ENCODE data around the gene MMAA. TPM values are rescaled to one million over a fixed set of nuclear protein-coding genes. Genes with fewer than 3 reads are reported as not detected.
A peak's percentile ranks its signal among the peaks of the same experiment; 100 is the strongest.
"Not testable (repeated sequence)": the region's sequence is repeated elsewhere in the genome, so short reads cannot be mapped to it uniquely, and the experiment has no call there.

The MMAA gene
- 0.56 and 1.6 TPM in 2 replicates for polyA plus RNA-seq (2014; cell fraction: cytosol; rRNA removed)
- 0.18 and 0.59 TPM in 2 replicates for polyA plus RNA-seq (2014; cell fraction: nucleus; rRNA removed)

- DNase-seq (ENCODE audit: low spot score): peak; percentile 89
Measured at GRCh38 chr4:145618932-145619638, at the start of gene MMAA. Gene MMAA (plus strand): TSS chr4:145619385. CDS start chr4:145639140, 19,755 bp downstream.

- DNase-seq (ENCODE audit: low spot score): not testable (repeated sequence)
Measured at GRCh38 chr4:145574546-145574945, 44.6 kb upstream of the MMAA start.

- DNase-seq (ENCODE audit: low spot score): no peak
Measured at GRCh38 chr4:145580906-145581305, 38.3 kb upstream of the MMAA start.

- DNase-seq (ENCODE audit: low spot score): no peak
Measured at GRCh38 chr4:145583191-145584055, 35.8 kb upstream of the MMAA start.

GRCh38 chr4:145587088-145587754 lies 32.0 kb upstream of the MMAA start:
- no peak for DNase-seq (ENCODE audit: low spot score)

DNA sequence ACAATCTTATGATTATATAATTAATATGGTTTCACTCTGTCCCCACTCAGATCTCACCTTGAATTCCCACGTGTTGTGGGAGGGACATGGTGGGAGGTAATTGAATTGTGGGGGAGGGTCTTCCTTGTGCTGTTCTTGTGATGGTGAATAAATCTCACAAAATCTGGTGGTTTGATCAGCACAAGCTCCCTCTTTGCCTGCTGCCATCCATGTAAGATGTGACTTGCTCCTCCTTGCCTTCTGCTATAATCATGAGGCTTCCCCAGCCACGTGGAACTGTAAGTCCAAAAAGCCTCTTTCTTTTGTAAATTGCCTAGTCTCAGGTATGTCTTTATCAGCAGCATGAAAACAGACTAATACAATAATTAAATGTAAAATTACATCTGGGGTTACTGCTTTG lies 29.8 kb upstream of the MMAA start:
- not testable (repeated sequence) for DNase-seq (ENCODE audit: low spot score)

DNA sequence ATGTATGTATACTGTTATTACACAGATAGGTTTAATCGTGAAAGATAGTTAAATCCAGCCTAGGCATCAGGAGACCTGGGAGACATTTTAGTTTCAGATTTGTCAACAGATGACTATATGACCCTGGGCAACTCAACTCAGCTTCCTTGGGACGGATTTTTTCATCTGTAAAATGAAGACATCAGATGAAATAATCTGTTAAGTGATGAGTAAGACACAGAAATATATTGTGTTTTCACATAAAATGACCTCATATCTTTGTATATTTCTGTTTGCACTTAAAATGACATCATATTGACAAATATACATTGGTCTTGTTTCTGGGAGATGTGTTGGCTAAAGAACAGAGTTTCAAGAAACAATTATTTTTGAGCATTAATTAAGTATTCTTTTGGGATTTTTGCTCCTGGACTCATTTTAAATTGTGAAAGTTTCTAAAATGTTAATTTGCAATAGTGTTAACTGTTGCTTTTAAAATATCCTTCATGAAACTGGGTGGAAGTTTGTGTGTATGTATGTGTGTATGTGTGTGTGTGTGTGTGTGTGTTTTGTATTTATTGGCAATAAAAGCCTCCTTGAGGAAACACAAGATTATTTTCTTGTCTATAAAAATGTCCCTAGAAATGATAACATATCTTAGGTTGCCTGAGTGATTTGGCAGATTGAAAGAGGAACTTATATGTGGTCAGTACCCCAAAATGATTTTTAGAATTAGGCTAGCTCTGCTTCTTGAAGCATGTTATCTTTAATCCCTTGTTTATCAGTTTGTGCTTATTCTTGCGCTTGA lies 29.1 kb upstream of the MMAA start:
- DNase-seq (ENCODE audit: low spot score): no peak

DNA sequence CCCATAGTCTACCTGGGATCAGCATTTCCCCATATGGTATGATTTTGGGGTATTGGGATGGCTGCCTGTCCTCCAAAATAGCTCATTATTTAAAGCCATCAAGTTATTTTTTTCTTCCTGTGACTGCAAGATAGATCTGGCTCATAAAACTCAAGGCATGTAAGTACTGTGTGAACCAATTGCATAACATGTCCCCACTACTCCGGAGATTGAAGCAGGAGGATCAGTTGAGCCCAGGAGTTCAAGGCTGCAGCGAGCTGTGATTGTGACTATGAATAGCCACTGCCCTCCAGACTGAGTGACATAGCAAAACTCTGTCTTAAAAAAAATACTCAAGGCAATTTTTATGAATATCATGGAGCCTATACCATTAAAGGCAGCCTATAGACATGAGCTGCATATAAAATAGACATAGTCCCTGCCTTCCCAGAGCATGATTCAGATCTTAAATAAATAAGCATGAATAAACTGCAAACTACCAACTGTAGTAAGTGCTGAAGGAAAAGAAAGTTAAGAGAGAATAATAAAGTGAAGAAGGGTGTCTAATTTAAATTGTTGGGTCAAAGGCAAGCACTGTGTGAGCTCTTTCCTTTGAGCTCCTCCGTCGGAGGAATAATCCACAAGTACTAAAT lies 16.9 kb upstream of the MMAA start:
- no peak for DNase-seq (ENCODE audit: low spot score)

DNA sequence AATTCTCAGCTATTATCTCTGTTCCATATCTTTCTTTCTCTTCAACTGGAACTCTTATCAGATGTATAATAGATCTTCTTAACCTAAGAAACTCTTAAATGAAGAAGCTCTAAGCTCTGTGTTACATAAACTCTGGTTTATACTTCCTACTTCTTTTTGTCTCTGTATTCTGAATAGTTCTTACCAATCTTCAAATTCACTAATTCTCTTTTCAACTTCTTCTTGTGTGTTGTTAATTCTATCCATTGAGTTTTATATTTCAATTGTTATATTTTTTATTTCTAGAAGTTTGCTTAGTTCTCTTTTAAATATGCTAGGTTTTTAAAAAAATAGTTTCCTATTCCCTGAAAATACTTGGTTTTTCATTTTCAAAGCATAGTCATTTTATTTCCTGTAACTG lies 13.2 kb upstream of the MMAA start:
- DNase-seq (ENCODE audit: low spot score): no peak

DNA sequence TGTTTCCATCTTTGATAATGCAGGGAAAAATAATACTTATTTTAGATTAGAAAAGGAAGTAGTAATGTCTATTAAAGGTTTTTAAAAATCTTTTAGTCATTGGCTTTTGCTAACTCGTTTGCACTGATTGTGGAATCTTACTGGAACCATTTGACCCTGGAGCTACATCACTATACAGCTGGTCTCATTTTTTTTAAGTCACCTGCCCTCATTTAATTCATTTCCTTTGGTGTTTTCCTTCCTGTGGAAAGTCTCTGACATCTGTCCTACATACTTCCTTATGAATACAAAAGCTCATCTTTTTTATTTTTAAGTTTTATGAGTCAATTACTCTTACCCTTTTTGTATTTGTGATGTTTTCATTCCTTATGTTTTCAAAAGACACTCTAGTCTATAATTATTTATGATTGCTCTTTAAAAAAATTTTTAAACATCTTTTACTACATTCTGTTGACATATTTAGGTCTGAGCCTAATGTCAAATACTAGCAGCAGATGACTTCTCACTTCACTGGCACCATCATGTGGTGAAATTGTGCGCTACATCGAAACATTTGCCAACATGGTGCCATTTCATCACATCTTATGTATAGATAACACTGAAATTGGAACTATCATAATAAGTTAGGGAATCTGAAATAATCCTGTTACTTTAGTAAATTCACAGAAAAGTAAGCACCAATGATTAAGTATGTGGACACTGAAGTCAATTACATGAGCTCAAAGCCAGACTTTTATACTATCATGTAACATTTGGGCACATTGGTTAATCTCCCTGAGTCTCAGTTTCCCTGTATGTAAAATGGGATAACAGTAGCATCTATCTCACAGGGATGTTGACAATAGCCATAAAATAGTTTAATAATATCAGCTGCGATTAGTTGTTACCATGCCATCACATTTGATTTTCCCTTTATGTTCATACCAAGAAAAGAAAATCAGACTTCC lies 9.4 kb upstream of the MMAA start:
- DNase-seq (ENCODE audit: low spot score): peak; percentile 51

DNA sequence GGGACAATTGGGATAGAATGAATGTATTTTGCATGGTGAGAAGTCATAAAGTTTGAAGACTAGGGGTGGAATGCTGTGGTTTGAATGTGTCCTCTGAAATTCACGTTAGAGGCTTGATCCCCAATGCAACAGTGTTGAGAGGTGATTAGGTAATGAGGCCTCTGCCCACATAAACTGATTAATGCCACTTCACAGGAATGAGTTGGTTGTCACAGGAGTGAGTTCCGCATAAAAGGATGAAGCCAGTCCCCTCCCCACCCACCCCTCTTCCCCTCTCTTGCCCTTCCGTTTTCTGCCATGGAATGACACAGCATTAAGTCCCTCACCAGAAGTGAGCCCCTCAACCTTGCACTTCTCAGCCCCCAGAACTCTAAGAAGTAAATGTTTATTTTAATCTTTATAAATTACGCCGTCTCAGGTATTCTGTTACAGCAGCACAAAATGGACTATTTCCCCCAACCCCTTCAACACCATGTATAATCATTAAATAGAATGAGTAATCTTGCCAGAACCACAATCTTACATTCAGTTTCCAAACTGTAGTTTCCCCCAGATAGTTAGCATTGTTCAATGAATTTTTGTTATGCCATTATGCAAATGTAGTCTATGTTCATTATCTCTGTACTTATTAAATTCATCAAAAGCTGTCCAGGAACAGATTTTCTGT lies 5.5 kb upstream of the MMAA start:
- no peak for DNase-seq (ENCODE audit: low spot score)

- no peak for DNase-seq (ENCODE audit: low spot score)
Measured at GRCh38 chr4:145614233-145614610, 5.0 kb upstream of the MMAA start.

- DNase-seq (ENCODE audit: low spot score): no peak
Measured at GRCh38 chr4:145618210-145618931, 814 bp upstream of the MMAA start.

DNA sequence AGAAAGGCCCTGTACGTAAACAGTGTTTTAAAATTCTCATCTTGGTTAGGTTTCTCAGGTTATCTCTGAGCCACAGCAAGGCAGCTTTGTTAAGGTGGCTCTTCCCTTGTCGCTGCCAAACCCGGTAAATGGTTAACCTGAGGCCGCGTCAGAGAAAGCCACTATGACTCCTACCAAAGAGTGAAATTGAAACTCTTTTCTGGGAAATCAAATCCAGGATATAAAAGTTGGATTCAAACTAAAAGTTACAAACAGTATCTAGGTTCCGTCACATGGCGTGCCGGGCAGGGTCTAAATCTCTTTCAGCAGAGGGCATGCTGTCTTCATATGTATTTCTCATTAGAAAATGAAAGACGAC lies 433 bp downstream of the MMAA start:
- no peak for DNase-seq (ENCODE audit: low spot score)

GRCh38 chr4:145622067-145622466 lies 2.9 kb downstream of the MMAA start:
- not testable (repeated sequence) for DNase-seq (ENCODE audit: low spot score)

DNA sequence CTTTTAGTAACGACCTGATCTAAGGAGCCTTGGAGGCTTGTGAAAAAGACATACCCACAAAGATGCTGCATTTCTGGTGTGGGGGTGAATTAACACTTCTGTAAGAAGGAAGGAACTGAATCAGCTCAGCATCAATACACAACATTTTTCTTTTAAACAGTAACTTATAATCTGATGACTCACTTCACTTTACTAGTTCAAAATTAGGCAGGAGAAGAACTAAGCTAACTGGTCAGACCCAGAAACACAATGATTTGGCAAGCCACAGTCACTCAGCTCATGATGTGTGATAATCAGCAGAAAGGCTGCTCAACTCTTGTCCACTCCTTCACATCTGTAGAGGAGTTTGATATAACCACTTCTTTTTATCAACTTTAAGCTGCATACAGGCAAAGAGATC lies 4.6 kb downstream of the MMAA start:
- no peak for DNase-seq (ENCODE audit: low spot score)

DNA sequence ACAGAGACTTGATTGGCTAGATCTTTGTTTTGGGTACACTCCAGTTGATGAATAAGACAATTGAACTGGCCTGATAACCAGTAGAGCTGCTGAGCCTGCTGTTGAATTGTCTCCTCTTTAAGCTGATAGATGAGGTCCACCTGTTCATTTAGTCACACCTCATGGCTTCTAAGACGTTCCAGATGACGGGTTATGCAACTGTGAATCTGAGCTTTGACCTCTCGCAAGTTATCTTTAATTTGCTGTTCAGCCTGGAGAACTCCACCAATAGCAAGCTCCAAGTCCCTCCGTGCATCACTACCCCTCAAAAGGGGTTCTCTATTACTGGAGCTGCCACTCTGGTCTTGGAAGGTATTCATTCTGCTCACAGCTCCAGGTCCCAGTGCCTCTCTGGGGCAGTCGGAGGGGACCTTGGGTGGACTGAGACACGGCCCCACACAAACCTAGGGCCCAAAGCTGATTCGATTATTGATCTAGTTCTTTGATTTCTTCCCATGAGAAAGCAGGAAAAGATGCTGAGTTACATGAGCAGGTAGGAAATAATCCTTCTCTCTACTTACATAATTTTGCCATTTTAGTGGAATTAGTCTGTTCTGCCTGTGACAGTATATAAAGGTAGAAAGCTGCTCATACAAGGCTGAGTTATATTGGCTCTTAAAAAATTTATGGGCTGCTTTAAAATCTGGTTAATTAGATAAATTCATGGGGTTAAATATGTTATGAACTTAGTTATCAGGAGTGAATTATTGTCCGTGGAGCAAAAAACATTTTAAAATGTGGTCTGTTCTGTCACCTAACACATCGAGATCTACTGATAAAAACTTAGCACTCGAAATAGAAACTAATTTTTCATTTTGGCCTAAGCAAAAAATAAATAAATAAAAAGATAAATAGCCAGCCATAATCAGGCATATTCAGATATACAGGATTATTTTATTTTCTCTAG lies 6.8 kb downstream of the MMAA start:
- no peak for DNase-seq (ENCODE audit: low spot score)

DNA sequence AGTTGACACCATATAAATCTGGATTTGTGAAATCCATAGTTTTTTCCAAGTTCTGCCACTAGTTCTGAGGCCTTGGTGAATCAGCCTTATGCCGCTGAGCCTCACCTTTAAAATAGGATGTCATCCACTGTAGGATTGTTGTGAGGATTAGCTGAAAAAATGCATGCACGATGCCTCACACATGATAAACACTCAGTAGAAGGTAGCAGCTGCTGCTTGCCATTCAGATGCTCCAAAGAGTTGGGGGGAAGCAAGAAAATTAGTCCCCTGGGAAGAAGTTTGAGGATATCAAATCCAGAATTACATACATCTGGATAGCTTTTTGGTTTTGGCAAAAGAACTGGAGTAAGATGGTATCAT lies 7.4 kb downstream of the MMAA start:
- DNase-seq (ENCODE audit: low spot score): no peak

Data from SK-N-DZ (cell line).